ENCODE data around the gene EFNA4. TPM values are rescaled to one million over a fixed set of nuclear protein-coding genes. Genes with fewer than 3 reads are reported as not detected.

The EFNA4 gene
- total RNA-seq, 1 donor from 2014 or later = 11.8 TPM

DNA sequence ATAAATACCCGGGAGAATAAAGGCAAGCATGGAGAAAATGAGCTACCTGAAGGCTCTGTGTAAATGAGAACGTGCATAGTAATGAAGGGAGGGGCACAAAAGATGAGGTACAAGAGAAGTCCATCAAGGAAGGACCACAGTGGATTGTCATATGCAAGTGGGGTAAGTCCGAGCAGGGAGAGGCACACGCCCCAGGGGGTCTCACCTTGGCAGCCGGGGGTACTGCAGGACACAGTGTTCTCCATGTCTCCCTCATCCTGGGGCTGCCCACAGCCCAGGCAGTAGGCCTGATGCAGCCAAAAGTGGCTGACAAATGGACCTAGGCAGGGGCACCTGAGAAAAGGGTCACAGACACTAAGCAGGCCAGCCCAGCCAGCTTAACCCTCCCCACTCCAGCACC is 39.9 kb upstream of the EFNA4 start:
- Histone ChIP-seq H3K4me3 (ENCODE audit: insufficient read depth, low read depth, low read length) (no peak overlapping the region), H3K27me3 (ENCODE audit: insufficient read depth, low read length) (no peaks in the 10 kb centered on the region), H3K9me3 (ENCODE audit: insufficient read depth, low read depth, low read length) (no peaks in the 10 kb centered on the region), H4K20me1 (ENCODE audit: insufficient read depth, low read length) (peaks cover 7% of the 10 kb centered on the region), H3K9ac (ENCODE audit: low read length) (no peak overlapping the region), H3K79me2 (ENCODE audit: insufficient read depth, low read length) (no peaks in the 10 kb centered on the region), H3K4me2 (ENCODE audit: low read length) (no peak overlapping the region), H2AFZ (ENCODE audit: low read depth, low read length) (no peak overlapping the region), H3K36me3 (ENCODE audit: insufficient read depth, low read length) (no peaks in the 10 kb centered on the region), H3K4me1 (ENCODE audit: insufficient read depth, low read length) (peaks cover 4% of the 10 kb centered on the region), H3K27ac (ENCODE audit: low read depth, low read length) (no peak overlapping the region)
- Mint-ChIP-seq H3K36me3 (ENCODE audit: low read depth, unreplicated experiment) (no peaks in the 10 kb centered on the region), H3K4me1 (ENCODE audit: low read depth, unreplicated experiment) (peaks cover 22% of the 10 kb centered on the region), H3K27ac (ENCODE audit: unreplicated experiment) (no peak overlapping the region), H3K4me3 (ENCODE audit: unreplicated experiment) (no peak overlapping the region), H3K27me3 (ENCODE audit: low read depth, unreplicated experiment) (no peaks in the 10 kb centered on the region), H3K9me3 (ENCODE audit: unreplicated experiment) (no peaks in the 10 kb centered on the region)
- TF ChIP-seq EZH2 (IDR thresholded peaks at IDR 0.05; ENCODE audit: insufficient read depth, low read length) (no peak), CTCF (IDR thresholded peaks at IDR 0.05; ENCODE audit: insufficient read depth, low read depth, low read length) (no peak)
- FAIRE-seq = no peak
- DNase-seq (ENCODE audit: low read depth) = no peak

- no peaks in the 10 kb centered on the region for H3K9me3 Mint-ChIP-seq (ENCODE audit: unreplicated experiment)
- TF ChIP-seq CTCF (IDR thresholded peaks at IDR 0.05; ENCODE audit: insufficient read depth, low read depth, low read length) = no peak
- no peak for TF ChIP-seq EZH2 (IDR thresholded peaks at IDR 0.05; ENCODE audit: insufficient read depth, low read length)
Observed at GRCh38 chr1:155024315-155024714, 39.2 kb upstream of the EFNA4 start.

GRCh38 chr1:155026154-155026553 is 37.4 kb upstream of the EFNA4 start:
- no peak overlapping the region for H3K27ac ChIP-seq (ENCODE audit: low read depth, low read length)
- no peaks in the 10 kb centered on the region for H4K20me1 ChIP-seq (ENCODE audit: insufficient read depth, low read length)
- DNase-seq (ENCODE audit: low read depth) = no peak
- no peak overlapping the region for H3K9ac ChIP-seq (ENCODE audit: low read length)
- peaks cover 13% of the 10 kb centered on the region for H3K27me3 Mint-ChIP-seq (ENCODE audit: low read depth, unreplicated experiment)
- peaks cover 7% of the 10 kb centered on the region for H3K4me1 Mint-ChIP-seq (ENCODE audit: low read depth, unreplicated experiment)
- no peaks in the 10 kb centered on the region for H3K36me3 ChIP-seq (ENCODE audit: insufficient read depth, low read length)
- no peaks in the 10 kb centered on the region for H3K9me3 ChIP-seq (ENCODE audit: insufficient read depth, low read depth, low read length)
- no peak overlapping the region for H3K4me2 ChIP-seq (ENCODE audit: low read length)
- no peak overlapping the region for H3K27ac Mint-ChIP-seq (ENCODE audit: unreplicated experiment)
- no peak overlapping the region for H2AFZ ChIP-seq (ENCODE audit: low read depth, low read length)
- no peaks in the 10 kb centered on the region for H3K27me3 ChIP-seq (ENCODE audit: insufficient read depth, low read length)
- no peaks in the 10 kb centered on the region for H3K9me3 Mint-ChIP-seq (ENCODE audit: unreplicated experiment)
- H3K79me2 ChIP-seq (ENCODE audit: insufficient read depth, low read length) = no peaks in the 10 kb centered on the region
- no peaks in the 10 kb centered on the region for H3K36me3 Mint-ChIP-seq (ENCODE audit: low read depth, unreplicated experiment)
- no peak for TF ChIP-seq EZH2 (IDR thresholded peaks at IDR 0.05; ENCODE audit: insufficient read depth, low read length)
- no peak for TF ChIP-seq CTCF (IDR thresholded peaks at IDR 0.05; ENCODE audit: insufficient read depth, low read depth, low read length)
- H3K4me3 ChIP-seq (ENCODE audit: insufficient read depth, low read depth, low read length) = no peak overlapping the region
- FAIRE-seq = no peak
- H3K4me3 Mint-ChIP-seq (ENCODE audit: unreplicated experiment) = no peak overlapping the region
- no peaks in the 10 kb centered on the region for H3K4me1 ChIP-seq (ENCODE audit: insufficient read depth, low read length)

More at GRCh38 chr1:155024315-155024714, 39.2 kb upstream of the EFNA4 start:
- Histone ChIP-seq H3K79me2 (ENCODE audit: insufficient read depth, low read length) (no peaks in the 10 kb centered on the region), H3K4me2 (ENCODE audit: low read length) (no peak overlapping the region), H3K36me3 (ENCODE audit: insufficient read depth, low read length) (no peaks in the 10 kb centered on the region), H3K4me3 (ENCODE audit: insufficient read depth, low read depth, low read length) (no peak overlapping the region), H2AFZ (ENCODE audit: low read depth, low read length) (no peak overlapping the region), H4K20me1 (ENCODE audit: insufficient read depth, low read length) (no peaks in the 10 kb centered on the region), H3K9me3 (ENCODE audit: insufficient read depth, low read depth, low read length) (no peaks in the 10 kb centered on the region), H3K27ac (ENCODE audit: low read depth, low read length) (no peak overlapping the region), H3K4me1 (ENCODE audit: insufficient read depth, low read length) (no peaks in the 10 kb centered on the region), H3K27me3 (ENCODE audit: insufficient read depth, low read length) (no peaks in the 10 kb centered on the region), H3K9ac (ENCODE audit: low read length) (no peak overlapping the region)
- H3K4me3 Mint-ChIP-seq (ENCODE audit: unreplicated experiment) = no peak overlapping the region
- H3K4me1 Mint-ChIP-seq (ENCODE audit: low read depth, unreplicated experiment) = peaks cover 16% of the 10 kb centered on the region
- no peak overlapping the region for H3K27ac Mint-ChIP-seq (ENCODE audit: unreplicated experiment)
- no peaks in the 10 kb centered on the region for H3K36me3 Mint-ChIP-seq (ENCODE audit: low read depth, unreplicated experiment)
- DNase-seq (ENCODE audit: low read depth) = no peak
- H3K27me3 Mint-ChIP-seq (ENCODE audit: low read depth, unreplicated experiment) = peaks cover 5% of the 10 kb centered on the region
- FAIRE-seq = no peak
